B cell (primary cell): ENCODE results near the gene CAND2.

Source experiments
- CTCF ChIP-seq: fragments of 200-600 bp; IDR thresholded peaks from one replicate; pipeline ENCODE4 v1.8.0; 2022; ENCODE audit warnings: antibody characterized with exemption, mild to moderate bottlenecking
- EZH2 ChIP-seq: IDR thresholded peaks from 2 replicates; pipeline ENCODE4 v1.6.1; 2012; ENCODE audit warnings: borderline replicate concordance, low read depth, mild to moderate bottlenecking, moderate library complexity, low read length; ENCODE audit not compliant: insufficient read depth, poor library complexity, severe bottlenecking

- TF ChIP-seq CTCF (no peak), EZH2 (no peak)
Measured at GRCh38 chr3:12817343-12817710, 20.8 kb downstream of the CAND2 start.
